Measurements from ENCODE around the gene BCL7C. TPM values are rescaled to one million over a fixed set of nuclear protein-coding genes. Genes with fewer than 3 reads are reported as not detected.

BCL7C gene
- total and polyA plus RNA-seq, 12 donors: 24.2 to 68.8 (median 27.5) TPM

DNA sequence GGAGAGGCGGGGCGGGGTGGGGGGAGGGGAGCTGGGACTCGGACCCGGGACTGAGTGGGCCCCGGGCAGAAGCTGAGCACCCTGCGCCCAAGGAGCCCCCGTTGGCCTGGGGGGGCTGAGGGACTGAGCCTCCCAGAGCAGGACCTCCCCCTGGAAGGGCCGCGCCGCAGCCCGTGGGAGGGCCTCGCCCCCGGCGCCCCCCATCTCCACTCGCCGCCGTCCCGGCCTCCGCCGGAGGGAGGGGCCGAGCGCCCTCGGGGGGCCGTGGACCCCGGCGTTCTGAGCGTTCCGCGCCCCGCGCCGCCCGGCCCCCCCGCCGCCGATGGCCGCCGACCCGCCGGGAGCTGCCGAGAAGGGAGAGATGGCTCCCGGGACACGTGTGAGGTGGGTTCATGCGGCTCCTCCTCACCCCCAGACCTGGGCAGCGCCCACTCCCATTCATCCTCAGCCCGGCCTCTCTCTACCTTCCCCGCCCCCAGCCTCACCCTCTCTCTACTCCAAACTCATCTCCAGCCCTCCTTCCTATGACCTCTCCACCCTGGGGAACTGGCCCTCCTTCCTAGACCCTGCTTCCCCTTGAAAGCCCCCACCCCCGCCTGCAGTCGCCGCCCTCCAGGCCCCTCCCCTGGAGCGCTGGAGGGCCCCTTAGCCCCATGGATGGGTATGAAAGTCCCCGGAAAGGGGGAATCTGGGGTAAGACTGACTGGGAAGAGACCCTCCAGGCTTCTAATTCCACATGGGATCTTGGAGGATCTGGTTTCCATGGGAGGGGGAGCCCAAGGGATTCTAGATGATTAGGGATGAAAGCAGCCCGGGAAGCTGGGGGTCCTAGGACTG lies 30.4 kb upstream of the BCL7C start:
- Histone ChIP-seq H3K27ac (peak overlapping the region in 9 of 10 donors; percentile 46 to 94 (median 87)), H3K27me3 (no peaks in the 10 kb centered on the region), H3K9me3 (no peaks in the 10 kb centered on the region), H3K4me1 (peaks cover 0 to 24% (median 16%) of the 10 kb centered on the region in 9 donors), H3K4me3 (peak overlapping the region; percentile 57 to 89 (median 73)), H3K36me3 (peaks cover 0 to 29% (median 0%) of the 10 kb centered on the region in 9 donors)
- DNase-seq (peak in 1 of 2 donors; percentile 35), ATAC-seq (no peak)
- 4 to 5% methylated on average over 34 to 50 of the region's 53 CpGs for WGBS, 2 donors
- TF ChIP-seq, protein P1, sequence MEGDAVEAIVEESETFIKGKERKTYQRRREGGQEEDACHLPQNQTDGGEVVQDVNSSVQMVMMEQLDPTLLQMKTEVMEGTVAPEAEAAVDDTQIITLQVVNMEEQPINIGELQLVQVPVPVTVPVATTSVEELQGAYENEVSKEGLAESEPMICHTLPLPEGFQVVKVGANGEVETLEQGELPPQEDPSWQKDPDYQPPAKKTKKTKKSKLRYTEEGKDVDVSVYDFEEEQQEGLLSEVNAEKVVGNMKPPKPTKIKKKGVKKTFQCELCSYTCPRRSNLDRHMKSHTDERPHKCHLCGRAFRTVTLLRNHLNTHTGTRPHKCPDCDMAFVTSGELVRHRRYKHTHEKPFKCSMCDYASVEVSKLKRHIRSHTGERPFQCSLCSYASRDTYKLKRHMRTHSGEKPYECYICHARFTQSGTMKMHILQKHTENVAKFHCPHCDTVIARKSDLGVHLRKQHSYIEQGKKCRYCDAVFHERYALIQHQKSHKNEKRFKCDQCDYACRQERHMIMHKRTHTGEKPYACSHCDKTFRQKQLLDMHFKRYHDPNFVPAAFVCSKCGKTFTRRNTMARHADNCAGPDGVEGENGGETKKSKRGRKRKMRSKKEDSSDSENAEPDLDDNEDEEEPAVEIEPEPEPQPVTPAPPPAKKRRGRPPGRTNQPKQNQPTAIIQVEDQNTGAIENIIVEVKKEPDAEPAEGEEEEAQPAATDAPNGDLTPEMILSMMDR (IDR thresholded peaks at IDR 0.05): no peak
- intact Hi-C loops (cut with DNase I): loop anchor here in 3 of 10 donors (5.0 kb wide), 2 partner anchors 77 to 82 kb away; no protein-coding TSS in a partner anchor

DNA sequence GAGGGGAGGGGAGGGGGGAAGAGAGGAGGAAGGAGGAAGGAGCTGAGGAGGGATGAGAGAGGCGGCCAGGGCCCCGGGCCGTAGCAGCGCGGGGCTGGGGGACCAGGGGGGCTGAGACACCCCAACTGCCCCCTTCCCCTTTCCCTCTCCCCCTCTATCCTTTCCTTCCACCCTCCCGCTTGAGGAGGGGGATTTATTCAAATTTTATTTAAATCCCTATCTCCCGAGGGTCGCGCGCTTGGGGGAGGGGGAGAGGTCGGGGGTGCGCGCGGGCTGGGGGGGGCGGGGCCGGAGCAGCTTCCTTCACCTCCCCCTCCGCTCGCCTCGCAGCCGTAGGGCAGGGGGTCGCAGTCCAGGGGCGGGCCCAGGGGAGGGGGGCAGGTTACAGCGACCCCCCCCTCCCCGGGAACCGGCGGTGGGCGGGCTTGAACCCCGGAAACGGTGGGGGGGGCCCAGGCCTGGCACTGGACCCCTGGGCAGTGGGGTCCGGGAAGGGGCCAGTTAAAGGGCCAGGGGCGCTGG lies 29.7 kb upstream of the BCL7C start, which contains the start of gene FBXL19:
Gene FBXL19, plus strand, starts transcription at position 19 of the 522 bp plus-strand sequence. CDS start 2,183 bp downstream, outside the sequence.
- no peaks in the 10 kb centered on the region for H3K9me3 ChIP-seq
- peak in 1 of 2 donors; percentile 60 for DNase-seq

DNA sequence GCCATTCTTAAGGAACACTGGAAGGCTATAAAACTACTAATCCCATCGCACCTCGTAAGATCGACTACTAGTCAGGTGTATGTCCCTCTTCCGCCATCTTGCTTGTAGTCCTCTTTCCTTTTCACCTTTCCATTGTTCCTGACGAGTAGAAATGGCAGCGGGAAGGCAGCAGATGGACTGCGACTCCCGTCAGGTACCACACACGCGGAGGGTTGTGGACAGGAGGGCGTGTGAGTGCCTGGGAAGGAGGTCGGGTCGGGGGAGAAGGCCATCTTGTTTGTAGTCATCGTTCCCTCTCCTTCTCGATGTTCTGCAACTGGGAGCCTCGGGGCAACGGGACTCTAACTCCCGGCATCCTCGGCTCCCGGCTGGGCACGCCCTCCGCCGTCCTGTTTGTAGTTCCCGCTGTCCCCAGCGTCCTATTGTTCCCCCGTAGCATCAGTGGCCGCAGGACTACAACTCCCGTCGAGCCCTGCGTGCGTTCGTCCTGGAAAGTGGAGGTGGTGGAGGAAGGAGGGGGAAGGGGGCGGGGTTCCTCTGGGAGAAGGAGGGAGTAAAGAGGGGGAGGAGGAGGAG lies 29.2 kb upstream of the BCL7C start:
- peaks cover 0 to 22% (median 0%) of the 10 kb centered on the region in 9 donors for H3K36me3 ChIP-seq
- intact Hi-C loops (cut with DNase I): loop anchor here in 5 of 10 donors (1.0 to 5.0 kb wide), 6 partner anchors 26 to 264 kb away; partner anchors contain the start of genes BCL7C (in 1 of the 5), CTF1 (in 1 of the 5) and FBRS (in 1 of the 5)
- ATAC-seq (peak; percentile 80 to 89 (median 86)), DNase-seq (peak; percentile 99 to 100)
- no peaks in the 10 kb centered on the region for H3K9me3 ChIP-seq
- no peaks in the 10 kb centered on the region for H3K27me3 ChIP-seq
- WGBS, 2 donors: 0 to 1% methylated on average over 32 to 33 of the region's 33 CpGs
- H3K4me3 ChIP-seq: peak overlapping the region; percentile 57 to 89 (median 73)
- peaks cover 0 to 24% (median 16%) of the 10 kb centered on the region in 9 donors for H3K4me1 ChIP-seq
- H3K27ac ChIP-seq: peak overlapping the region; percentile 86 to 97 (median 94)
- TF ChIP-seq, protein P1 (IDR thresholded peaks at IDR 0.05): no peak

More for the DNA sequence above, 29.7 kb upstream of the BCL7C start, which contains the start of gene FBXL19:
- ATAC-seq: peak in 1 of 8 donors; percentile 5
- Histone ChIP-seq H3K27ac (peak within 1 kb of the TSS; percentile 86 to 97 (median 94)), H3K27me3 (no peaks in the 10 kb centered on the region), H3K36me3 (peaks cover 0 to 22% (median 0%) of the 10 kb centered on the region in 9 donors), H3K4me3 (peak within 1 kb of the TSS; percentile 57 to 89 (median 73)), H3K4me1 (peaks cover 0 to 24% (median 16%) of the 10 kb centered on the region in 9 donors)
- intact Hi-C loops (cut with DNase I): loop anchor here in 4 of 10 donors (2.0 to 5.0 kb wide), 5 partner anchors 27 to 265 kb away; partner anchors contain the start of genes CTF1 (in 1 of the 4) and FBRS (in 1 of the 4)
- TF ChIP-seq, protein P1 (IDR thresholded peaks at IDR 0.05): no peak
- 0% methylated on average over 21 to 30 of the region's 31 CpGs for WGBS, 2 donors
